Measurements from ENCODE around the gene KDM1B. TPM values are rescaled to one million over a fixed set of nuclear protein-coding genes. Genes with fewer than 3 reads are reported as not detected.

Gene KDM1B
- total and polyA plus RNA-seq, 5 donors from 2014 or later, result 0.94 to 13.1 (median 3.2) TPM

Other genes with a start within 250 kb of the KDM1B start
- 0.49 TPM for gene KIF13A, start 167.8 kb upstream of the KDM1B start, total RNA-seq
- gene KIF13A, start 167.8 kb upstream of the KDM1B start, polyA plus RNA-seq, result not detected
- 0.67 TPM for gene NHLRC1, start 32.7 kb upstream of the KDM1B start, total RNA-seq
- 1 to 10 TPM; 1.7 to 2.3 (median 2.0) TPM for gene NHLRC1, start 32.7 kb upstream of the KDM1B start, polyA plus RNA-seq
- 8.3 TPM for gene TPMT, start 345 bp upstream of the KDM1B start, total RNA-seq
- gene TPMT, start 345 bp upstream of the KDM1B start, polyA plus RNA-seq, result 10 to 100 TPM; 13.0 to 19.4 (median 15.1) TPM
- gene DEK, start 109.1 kb downstream of the KDM1B start, total RNA-seq, result 75.3 TPM
- gene DEK, start 109.1 kb downstream of the KDM1B start, polyA plus RNA-seq, result 10 to 100 TPM; 34.9 to 73.1 (median 66.9) TPM
- gene RNF144B, start 231.9 kb downstream of the KDM1B start, total RNA-seq, result 1.6 TPM
- 1 to 10 TPM in 2 of 4 donors, under 1 TPM in 2; 0.21 to 1.7 (median 1.0) TPM for gene RNF144B, start 231.9 kb downstream of the KDM1B start, polyA plus RNA-seq